Rectal smooth muscle tissue (tissue), 1 donor: ENCODE results near the gene ECM2.
A peak's percentile ranks its signal among the peaks of the same experiment; 100 is the strongest.

Experiments used
- H3K27ac ChIP-seq: one replicate; pipeline ENCODE4 v1.7.0; 2013; ENCODE audit warnings: low read depth, low read length, inconsistent platforms
- H3K27me3 ChIP-seq: one replicate; pipeline ENCODE4 v1.7.0; 2013; ENCODE audit warnings: low read length; ENCODE audit not compliant: control insufficient read depth, insufficient read depth
- H3K36me3 ChIP-seq: one replicate; pipeline ENCODE4 v1.7.0; 2013; ENCODE audit warnings: low read length; ENCODE audit not compliant: control insufficient read depth, insufficient read depth
- H3K4me1 ChIP-seq: one replicate; pipeline ENCODE4 v1.7.0; 2013; ENCODE audit warnings: low read length; ENCODE audit not compliant: control insufficient read depth, insufficient read depth
- H3K4me3 ChIP-seq: one replicate; pipeline ENCODE4 v1.7.0; 2013; ENCODE audit warnings: low read length
- H3K9ac ChIP-seq: one replicate; pipeline ENCODE4 v1.7.0; 2013; ENCODE audit warnings: low read length

Gene ECM2

DNA sequence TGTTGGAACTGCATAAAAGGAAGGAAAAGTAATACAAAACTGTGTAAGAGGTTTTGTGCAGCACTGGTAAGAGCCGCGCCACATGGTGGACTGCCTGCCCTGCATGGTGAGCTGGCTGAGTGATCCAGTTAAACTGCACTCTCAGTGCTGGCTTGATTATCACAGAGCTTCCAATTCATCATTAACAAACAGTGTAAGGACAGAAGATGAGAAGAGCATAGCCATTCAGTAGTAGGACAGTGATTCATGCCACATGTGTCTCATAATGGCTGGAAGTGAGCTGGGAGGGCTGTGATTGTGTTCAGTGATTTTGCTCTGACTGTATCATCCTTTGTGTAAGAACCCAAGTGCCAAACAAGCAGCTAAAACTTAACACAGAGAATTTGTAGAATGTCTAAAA lies 67.6 kb downstream of the ECM2 start:
- Histone ChIP-seq H3K4me1 (peaks cover 15% of the 10 kb centered on the region), H3K4me3 (no peak overlapping the region), H3K36me3 (no peaks in the 10 kb centered on the region), H3K9ac (no peak overlapping the region), H3K27me3 (no peaks in the 10 kb centered on the region), H3K27ac (no peak overlapping the region)

DNA sequence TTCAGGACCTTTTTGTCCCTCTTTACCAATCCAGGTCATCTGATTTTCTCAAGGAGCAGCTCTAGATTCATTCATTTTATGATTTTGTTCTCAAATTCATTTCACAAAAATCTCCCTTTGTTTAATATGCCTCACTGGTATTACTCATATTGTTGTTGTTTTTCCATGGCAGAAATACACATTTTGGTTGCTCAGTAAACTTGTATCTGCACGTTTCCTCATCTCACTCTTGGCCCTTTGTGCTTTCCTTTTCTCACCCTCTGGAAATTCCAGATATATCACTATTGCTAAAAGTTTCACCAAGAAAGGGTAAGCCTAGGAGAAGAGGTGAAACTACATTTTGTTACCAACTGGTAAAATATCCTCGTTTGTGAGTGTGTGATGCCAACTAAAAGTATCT lies 68.3 kb downstream of the ECM2 start:
- no peaks in the 10 kb centered on the region for H3K36me3 ChIP-seq
- no peaks in the 10 kb centered on the region for H3K27me3 ChIP-seq
- H3K4me1 ChIP-seq, result peaks cover 18% of the 10 kb centered on the region
- no peak overlapping the region for H3K27ac ChIP-seq
- H3K9ac ChIP-seq, result no peak overlapping the region
- H3K4me3 ChIP-seq, result no peak overlapping the region

DNA sequence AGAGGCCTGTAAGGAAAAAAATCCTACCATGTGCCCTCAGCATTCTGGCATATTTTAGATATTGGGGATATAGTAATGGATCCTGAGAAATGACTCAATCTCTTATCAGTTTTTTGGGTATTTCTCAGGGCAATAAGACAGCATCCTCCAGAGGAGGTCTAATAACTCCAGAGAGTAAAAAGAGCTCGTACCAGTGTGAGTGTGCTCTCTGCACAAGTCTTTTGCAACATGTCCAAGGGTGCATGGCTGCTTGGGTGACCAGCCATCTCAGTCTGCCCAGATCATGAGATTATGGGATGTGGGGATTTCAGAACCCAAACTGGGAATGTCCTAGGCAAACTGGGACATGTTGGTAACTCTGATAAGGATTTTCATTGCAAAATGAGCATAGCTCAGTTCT lies 68.7 kb downstream of the ECM2 start:
- Histone ChIP-seq H3K4me3 (no peak overlapping the region), H3K36me3 (no peaks in the 10 kb centered on the region), H3K4me1 (peaks cover 18% of the 10 kb centered on the region), H3K27ac (no peak overlapping the region), H3K27me3 (no peaks in the 10 kb centered on the region), H3K9ac (no peak overlapping the region)

DNA sequence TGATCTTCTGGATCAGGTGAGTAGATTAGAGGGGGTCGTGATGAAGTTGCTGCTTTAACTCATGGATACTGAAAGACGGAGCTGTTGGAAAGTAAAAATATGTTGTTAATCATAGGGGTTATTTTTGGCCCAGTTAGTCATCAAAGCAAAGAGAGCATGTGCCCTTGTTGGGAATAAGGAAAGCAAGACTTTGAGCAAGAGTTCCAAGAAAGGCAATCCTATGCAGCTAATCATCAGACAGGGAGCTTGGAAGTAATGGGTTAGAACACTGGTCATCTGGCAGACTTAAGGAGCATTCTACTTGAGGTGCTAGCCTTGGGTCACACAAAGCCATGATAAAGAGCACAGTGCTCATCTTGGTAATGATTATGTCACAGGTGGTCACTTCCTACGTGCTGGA lies 71.8 kb downstream of the ECM2 start:
- no peaks in the 10 kb centered on the region for H3K27me3 ChIP-seq
- H3K36me3 ChIP-seq, result no peaks in the 10 kb centered on the region
- peaks cover 18% of the 10 kb centered on the region for H3K4me1 ChIP-seq
- H3K4me3 ChIP-seq, result no peak overlapping the region
- no peak overlapping the region for H3K9ac ChIP-seq
- H3K27ac ChIP-seq, result peak overlapping the region; percentile 80

DNA sequence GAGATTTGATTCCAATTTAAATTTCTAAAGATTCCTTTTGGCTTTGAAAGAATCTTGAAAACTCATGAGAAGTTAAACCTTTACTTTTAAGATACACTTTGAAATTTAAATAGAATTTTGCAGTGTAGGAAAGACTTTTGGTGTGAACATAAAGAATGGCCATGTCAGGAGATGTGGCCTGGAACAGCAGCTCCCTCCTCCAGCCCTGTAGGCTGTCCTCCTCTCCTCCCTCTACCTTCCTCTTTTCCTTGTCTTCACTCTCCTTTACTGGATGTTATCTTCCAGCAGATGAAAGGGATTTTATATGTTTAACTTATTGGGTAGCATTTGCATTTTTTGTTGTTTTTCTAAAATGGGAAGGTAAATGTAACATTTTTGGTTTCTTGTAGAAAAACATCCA lies 72.4 kb downstream of the ECM2 start:
- no peak overlapping the region for H3K4me3 ChIP-seq
- H3K27ac ChIP-seq, result peak overlapping the region; percentile 80
- no peaks in the 10 kb centered on the region for H3K27me3 ChIP-seq
- no peak overlapping the region for H3K9ac ChIP-seq
- no peaks in the 10 kb centered on the region for H3K36me3 ChIP-seq
- H3K4me1 ChIP-seq, result peaks cover 20% of the 10 kb centered on the region

DNA sequence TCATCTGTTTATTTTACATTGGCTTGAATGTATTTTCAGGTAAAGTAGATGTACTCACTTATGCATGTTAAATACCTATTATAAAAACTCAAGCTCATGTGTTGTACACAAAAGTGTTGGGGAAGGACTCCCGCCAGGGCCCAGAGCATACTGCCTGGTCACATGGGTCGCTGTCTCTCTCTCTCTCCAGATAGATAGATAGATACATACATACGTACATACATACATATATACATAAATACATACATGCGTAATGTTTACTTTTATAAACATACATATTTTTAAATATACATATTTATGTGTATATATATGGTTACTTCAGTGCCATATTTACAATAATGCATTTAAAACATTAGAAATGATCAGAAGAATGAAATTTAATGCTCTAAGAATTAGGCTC lies 78.2 kb downstream of the ECM2 start:
- Histone ChIP-seq H3K36me3 (no peaks in the 10 kb centered on the region), H3K4me1 (peaks cover 2% of the 10 kb centered on the region), H3K9ac (no peak overlapping the region), H3K4me3 (no peak overlapping the region), H3K27me3 (no peaks in the 10 kb centered on the region), H3K27ac (no peak overlapping the region)

DNA sequence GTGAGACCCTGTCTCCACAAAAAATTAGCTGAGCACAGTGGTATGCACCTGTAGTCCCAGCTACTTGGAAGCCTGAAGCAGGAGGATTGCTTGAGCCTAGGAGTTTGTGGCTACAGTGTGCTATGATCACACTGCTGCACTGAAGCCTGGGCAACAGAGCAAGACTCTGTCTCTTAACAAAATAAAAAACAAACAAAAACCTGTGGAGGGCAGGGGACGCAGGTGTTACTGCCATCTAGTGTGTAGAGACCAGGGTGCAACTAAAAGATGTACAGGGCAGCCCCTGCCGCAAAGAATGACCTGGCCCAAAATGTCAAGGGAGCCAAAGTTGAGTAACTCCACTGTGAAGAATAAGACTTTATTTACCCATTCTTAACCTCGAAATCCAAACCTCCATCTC lies 80.6 kb downstream of the ECM2 start:
- H3K4me1 ChIP-seq, result peaks cover 2% of the 10 kb centered on the region
- H3K4me3 ChIP-seq, result no peak overlapping the region
- no peak overlapping the region for H3K27ac ChIP-seq
- H3K27me3 ChIP-seq, result no peaks in the 10 kb centered on the region
- H3K36me3 ChIP-seq, result no peaks in the 10 kb centered on the region
- H3K9ac ChIP-seq, result no peak overlapping the region

DNA sequence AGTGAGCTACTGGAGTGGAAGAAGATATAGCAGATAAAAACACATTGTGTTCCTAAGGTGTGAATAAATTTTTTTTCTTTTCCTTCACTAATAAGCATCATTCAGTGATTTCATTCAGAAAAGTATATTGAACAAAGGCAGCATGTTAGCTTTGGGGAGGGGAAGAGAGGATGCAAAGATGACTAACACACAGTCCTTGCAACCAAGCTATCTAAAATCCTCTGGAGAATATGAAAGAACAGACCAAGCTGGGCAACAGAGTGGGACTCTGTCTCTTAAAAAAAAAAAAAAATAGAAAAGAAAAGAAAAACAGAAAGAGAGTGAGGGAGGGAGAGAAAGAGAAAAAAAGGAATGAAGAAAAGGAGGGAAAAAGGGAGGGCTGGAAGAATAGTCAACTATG lies 89.3 kb downstream of the ECM2 start:
- no peak overlapping the region for H3K9ac ChIP-seq
- no peak overlapping the region for H3K4me3 ChIP-seq
- H3K4me1 ChIP-seq, result no peaks in the 10 kb centered on the region
- no peak overlapping the region for H3K27ac ChIP-seq
- H3K27me3 ChIP-seq, result no peaks in the 10 kb centered on the region
- H3K36me3 ChIP-seq, result no peaks in the 10 kb centered on the region
